H1 (cell line): ENCODE results near the gene DIAPH2. TPM values are rescaled to one million over a fixed set of nuclear protein-coding genes. Genes with fewer than 3 reads are reported as not detected.

Experiments
- ATF2 ChIP-seq: IDR thresholded peaks from 2 replicates; pipeline ENCODE4 v1.6.1; 2012; ENCODE audit warnings: low read length, inconsistent platforms
- CHD7 ChIP-seq: fragments of 300-600 bp; sonication (generic); IDR thresholded peaks from 2 replicates; pipeline ENCODE4 v1.7.1; 2012; ENCODE audit warnings: low read length, moderate library complexity, mild to moderate bottlenecking, inconsistent platforms; ENCODE audit not compliant: insufficient replicate concordance
- FOSL1 ChIP-seq: IDR thresholded peaks from 2 replicates; pipeline ENCODE4 v1.6.1; 2011; ENCODE audit warnings: mild to moderate bottlenecking, low read depth, low read length, moderate library complexity; ENCODE audit not compliant: insufficient read depth
- SUZ12 ChIP-seq: fragments of 200-600 bp; sonication (generic); IDR thresholded peaks from 2 replicates; pipeline ENCODE4 v1.6.1; 2012; ENCODE audit warnings: mild to moderate bottlenecking, inconsistent platforms, low read length, moderate library complexity, mixed read lengths
- polyA plus RNA-seq, 7 experiments: library from polyadenylated mRNA; depleted of rRNA in 3 of 7; stranded (reverse) in 5 of 7; unstranded in 2 of 7; fragments of >200 nt in 5 of 7; fragments of 200-250 nt in 2 of 7; gene quantifications; 1 replicate in 5 of 7; 2 replicates in 1 of 7; 4 replicates in 1 of 7; pipeline versions ENCODE4 v1.2.1 to v1.2.3, GENCODE V29; 2011 to 2013; ENCODE audit warnings: missing spikeins in 2 of 7, mixed read lengths in 2 of 7
- total RNA-seq: library from RNA; stranded (reverse); fragmentation: NEBNext Ultra II Directional; extraction: Animal tissue kit (Norgen Biotek cat#: 25700); gene quantifications from 2 replicates; pipeline ENCODE4 v1.2.1, GENCODE V29; 2021

DIAPH2 gene
- total and polyA plus RNA-seq, 2 of the 8 experiments (the other 6 are each of a cell fraction or from before 2014, with no cell fraction given): 4.4 to 24.3 TPM

- TF ChIP-seq CHD7: no peak
- no peak for TF ChIP-seq SUZ12
- no peak for TF ChIP-seq FOSL1
- no peak for TF ChIP-seq ATF2
These were observed 576.0 kb downstream of the DIAPH2 start (continued) for GRCh38 chrX:97260679-97261078.
